Stimulated activated CD8-positive, alpha-beta memory T cell treated with anti-CD3 and anti-CD28 coated beads, Interleukin-7, amount 100 ng/mL, for 4 hours (primary cell): ENCODE results near the gene PTPRN2.
"Not testable (repeated sequence)": the region's sequence is repeated elsewhere in the genome, so short reads cannot be mapped to it uniquely, and the experiment has no call there.

Experiments used
- DNase-seq, 2 donors: peaks; one replicate each; pipeline ENCODE4 v3.0.0-alpha.2; 2020; ENCODE audit warnings: low read depth in 2 of 2

The PTPRN2 gene

DNA sequence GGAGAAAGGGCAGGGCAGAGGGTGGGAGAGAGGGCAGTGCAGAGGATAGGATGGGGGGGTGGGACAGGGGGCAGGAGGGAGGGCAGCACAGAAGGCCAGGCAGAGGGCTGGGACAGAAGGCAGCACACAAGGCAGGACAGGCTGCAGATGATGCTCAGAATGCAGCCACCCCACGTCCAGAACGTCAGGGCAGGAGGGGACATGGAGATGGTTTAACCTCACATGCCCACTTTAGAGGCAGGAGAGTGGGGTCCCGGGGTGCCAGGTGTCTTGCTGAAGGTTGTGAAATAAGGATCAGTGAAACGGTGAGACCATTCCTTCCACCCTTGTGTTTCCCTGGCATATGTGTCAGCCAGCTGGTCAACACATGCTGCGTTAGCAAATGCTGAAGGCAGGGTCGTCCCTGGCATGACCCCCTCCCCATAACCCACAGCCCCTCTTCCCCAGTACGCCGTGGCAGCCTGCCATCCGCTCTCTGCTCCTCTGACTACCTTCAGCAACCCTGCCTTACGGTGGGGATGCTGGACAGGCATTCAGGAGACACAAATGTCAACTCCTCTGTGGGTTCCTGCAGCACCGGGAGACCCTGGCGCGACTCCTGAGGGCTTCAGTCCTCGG lies 658.7 kb downstream of the PTPRN2 start:
- no peak for DNase-seq

DNA sequence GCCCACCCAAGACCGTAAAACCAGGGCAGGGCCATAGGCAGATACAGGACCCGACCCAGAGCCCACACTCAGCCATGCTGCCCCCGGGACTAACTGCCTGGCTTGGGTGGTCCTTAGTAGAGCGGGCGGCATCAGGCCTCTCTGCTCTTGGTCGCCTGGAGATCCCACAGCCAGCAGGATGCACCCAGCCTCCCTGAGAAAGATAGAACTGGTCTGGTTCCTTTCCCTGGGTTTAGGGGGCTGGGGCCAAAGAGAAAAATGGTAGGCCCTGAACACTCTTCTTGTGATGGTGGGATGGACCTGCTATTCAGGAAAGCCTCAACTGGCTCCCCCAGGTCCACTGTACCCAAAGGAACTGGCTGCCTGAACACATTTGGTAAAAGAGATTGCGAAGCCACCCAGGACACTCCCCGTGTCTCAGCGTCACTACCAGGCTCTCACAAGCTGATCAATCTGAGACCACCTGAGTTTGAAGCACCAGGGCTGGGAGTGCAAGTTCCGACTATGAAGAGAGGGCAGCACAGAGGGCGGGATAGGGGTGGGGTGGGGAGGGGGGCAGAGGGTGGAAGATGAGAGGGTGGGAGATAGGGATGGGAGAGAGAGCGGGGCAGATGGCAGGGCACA lies 659.3 kb downstream of the PTPRN2 start:
- no peak for DNase-seq

DNA sequence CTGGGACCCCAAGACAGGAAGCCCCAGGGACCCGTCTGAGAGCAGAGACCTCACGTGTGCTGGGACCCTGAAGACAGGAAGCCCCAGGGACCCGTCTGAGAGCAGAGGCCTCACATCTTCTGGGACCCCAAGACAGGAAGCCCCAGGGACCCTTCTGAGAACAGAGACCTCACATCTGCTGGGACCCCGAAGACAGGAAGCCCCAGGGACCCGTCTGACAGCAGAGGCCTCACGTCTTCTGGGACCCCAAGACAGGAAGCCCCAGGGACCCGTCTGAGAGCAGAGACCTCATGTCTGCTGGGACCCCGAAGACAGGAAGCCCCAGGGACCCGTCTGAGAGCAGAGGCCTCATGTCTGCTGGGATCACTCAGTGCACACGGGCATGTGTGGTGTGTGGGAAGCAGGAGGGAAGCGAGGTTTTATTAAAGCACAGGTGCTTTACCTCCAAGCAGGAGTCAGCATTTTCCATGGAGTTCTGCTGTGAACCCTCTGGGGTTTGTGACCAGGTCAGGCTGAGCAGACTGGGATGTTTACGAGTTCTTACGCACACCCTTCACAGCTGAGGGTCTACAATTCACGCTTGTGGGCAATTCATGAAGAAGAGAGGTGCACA lies 660.2 kb downstream of the PTPRN2 start:
- DNase-seq = no peak

DNA sequence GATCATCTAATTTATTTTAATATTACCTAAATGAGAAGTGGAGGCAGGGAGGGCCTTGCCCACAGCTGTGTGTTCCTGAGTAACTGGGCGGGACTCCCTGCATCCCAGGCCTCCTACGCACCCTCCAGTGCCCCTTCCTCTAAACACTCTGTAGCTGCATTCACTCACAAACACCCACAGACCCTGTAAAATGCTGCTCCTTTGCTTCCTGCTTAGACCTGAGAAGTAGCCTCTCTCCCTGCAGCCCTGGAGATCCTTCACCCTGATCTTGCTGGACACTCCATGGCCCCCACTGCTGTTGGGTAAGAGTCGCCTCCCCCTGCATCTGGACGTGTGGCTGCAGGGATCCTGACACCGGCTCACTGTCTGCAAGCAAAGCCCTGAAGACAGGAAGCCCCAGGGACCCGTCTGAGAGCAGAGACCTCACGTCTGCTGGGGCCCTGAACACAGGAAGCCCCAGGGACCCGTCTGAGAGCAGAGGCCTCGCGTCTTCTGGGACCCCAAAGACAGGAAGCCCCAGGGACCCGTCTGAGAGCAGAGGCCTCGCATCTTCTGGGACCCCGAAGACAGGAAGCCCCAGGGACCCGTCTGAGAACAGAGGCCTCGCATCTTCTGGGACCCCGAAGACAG lies 661.0 kb downstream of the PTPRN2 start:
- no peak for DNase-seq

DNA sequence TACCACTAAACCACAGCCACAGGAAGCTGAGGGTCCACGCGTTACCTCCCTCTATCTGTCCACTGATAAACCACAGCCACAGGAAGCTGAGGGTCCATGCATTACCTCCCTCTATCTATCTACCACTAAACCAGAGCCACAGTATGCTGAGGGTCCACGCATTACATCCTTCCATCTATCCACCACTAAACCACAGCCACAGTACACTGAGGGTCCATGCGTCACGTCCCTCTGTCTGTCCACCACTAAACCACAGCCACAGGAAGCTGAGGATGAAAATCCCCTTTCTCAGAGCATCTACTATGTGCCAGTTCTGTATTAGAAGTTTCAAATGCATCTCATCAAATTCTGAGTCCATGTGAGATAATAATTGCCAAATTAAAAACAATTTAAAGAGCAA lies 661.5 kb downstream of the PTPRN2 start:
- DNase-seq = no peak

DNA sequence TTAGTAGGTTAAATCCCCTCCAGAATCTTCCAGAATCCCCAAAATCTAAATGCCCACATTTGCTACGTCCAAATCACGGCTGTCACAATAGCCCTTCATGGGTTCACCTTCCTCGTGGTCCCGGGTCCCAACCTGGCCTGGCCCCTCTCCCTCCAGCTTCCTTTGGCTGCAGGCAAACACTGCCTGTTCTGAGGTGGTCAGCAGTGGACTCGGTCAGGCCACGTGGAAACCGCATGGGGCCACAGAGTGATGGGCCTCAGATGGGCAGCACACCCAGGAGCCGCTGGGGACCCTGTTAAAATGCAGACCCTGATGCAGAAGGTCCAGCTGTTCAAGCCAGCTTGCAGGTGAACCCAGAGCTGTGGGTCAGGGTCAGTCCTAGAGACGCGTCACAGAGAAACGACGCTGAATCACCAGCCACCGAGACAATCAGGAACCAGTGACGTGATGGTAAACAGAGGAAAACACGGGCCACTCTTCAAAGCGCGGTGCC lies 662.2 kb downstream of the PTPRN2 start:
- no peak for DNase-seq

DNA sequence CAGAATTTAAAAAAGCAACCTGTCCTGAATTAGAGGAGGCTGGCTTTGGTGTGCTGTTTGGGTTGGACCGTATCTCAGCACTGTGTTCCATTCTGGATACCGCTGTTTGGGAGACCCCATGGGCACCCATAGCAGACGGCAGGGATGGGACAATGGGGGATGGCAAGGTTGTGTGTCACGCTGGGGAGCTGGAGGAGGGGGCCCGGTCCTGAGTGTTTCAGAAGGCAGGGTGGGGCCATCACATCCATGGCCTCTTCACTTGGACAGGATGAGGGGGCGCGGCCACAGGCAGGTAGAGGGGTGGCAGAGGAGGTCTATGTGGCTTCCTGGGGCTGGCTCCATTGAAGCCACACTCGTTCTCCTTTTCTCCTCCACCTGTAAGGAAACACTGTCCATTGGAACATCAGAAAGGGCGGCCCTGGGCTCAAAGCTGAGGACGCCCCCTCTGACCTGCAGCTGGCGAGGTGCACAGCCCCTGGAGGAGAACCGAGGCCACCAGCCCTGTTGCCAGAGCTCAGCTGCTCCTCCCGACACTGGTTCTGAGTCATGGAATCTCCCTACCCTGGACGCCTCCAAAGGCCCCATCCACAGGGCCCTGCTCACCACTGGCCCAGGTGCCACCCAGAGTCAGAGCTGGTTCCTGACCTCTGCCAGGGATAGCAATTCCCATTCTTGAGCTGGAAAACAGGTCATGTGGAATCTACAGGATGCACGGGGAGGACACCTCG lies 663.6 kb downstream of the PTPRN2 start:
- DNase-seq = no peak

DNA sequence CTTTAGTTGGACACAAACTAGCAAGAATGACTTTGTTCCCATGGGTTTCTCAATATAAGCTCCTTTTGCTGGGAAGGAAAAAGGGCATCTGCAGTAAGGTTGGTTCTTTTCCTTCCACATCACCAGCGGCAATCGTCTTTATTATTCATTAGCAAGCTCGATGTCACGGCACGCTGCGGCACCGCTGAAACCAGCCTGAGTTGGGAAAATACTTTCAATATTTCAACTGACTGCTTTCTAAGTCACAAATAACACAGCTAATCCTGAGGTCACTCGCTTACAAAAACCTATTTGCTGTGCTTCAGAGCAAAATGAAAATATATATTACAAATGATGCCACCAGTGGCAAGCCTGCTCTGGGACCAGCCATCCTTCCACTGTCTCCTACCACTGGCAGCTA lies 665.0 kb downstream of the PTPRN2 start:
- DNase-seq = no peak

DNA sequence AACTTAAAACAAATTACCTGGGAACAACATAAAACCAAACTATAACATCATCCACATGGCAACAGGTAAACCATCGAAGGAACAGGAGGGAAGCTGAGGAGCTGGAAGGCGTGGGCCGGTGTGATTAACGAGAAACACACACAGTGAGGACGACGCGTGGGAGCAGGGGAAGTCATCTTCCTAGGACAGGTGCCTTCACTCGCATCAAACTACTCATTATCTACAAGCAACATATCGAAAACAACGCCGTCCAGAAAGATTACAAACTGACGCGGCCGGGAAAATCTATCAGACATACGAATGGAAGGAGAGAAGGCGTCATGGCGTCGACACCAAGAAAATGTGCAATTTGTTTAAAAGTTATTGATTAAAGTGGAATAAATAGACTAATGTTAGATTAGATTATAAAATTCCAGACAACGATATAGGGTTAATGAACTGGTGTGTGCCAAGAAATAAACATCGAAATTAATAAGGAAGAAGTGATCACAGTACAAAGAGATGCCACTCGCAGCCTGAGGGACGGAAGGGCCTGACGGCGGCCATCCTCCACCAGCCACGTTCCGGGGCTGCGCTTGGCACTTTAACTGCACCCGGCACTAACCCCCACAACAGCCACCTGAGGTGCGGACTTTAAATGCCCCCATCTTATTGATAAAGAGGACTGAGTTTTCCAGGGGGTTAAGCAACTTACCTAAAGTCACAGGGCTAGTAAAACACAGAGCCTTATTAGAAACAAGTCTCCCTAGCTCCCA lies 669.1 kb downstream of the PTPRN2 start:
- no peak for DNase-seq

DNA sequence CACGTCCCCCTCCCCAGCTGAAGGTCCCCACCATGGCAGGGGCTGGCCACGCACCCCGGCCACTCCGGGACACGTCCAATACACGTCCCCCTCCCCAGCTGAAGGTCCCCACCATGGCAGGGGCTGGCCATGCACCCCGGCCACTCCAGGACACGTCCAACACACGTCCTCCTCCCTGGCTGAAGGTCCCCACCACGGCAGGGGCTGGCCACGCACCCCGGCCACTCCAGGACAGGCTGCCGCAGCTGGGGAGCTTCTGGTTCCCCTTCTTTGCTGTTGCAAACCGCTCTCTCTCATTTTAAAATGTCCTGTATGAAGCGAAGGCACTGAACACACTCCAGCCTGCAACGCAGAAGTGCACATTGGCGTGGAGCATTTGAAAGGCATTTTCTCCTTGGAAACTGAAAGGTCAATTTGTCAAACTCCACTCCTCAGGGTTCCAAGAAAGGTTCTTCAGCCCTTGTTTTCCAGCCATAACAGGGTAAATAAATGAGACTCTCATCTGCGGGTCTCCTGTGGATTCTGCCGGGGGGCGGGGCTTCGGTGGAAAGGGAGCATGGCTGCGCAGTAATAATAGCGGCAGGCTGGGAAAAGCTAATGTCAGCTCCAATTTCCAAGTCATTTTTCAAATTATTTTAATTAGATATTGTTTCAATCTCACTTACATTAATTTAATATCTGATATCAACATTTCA lies 670.5 kb downstream of the PTPRN2 start:
- DNase-seq = no peak

DNA sequence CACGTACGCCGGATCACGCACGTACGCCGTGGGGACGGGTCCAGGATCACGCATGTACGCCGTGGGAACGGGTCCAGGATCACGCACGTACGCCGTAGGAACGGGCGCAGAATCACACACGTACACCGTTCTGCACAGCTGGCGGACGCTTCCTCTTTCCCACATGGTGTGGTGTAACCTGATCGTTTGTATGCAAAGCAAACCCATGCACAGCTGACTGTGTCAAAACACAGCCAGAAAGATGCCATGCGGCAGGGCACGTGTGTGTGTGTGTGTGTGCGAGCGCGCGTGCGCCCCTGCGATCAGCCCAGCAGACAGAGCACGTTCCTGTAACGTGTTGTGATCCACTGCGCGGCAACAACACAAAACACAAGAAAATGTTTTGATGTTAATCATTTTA lies 677.2 kb downstream of the PTPRN2 start:
- DNase-seq = no peak

DNA sequence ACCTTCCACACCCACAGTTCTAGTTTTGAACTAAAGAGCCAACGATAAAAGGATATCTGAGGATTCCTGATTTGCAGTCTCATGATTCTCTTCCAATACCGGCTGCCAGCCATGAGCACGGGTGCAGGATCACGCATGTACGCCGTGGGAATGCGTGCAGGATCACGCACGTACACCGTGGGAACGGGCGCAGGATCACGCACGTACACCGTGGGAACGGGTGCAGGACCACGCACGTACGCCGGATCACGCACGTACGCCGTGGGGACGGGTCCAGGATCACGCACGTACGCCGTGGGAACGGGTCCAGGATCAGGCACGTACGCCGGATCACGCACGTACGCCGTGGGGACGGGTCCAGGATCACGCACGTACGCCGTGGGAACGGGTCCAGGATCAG lies 677.6 kb downstream of the PTPRN2 start:
- not testable (repeated sequence) for DNase-seq

DNA sequence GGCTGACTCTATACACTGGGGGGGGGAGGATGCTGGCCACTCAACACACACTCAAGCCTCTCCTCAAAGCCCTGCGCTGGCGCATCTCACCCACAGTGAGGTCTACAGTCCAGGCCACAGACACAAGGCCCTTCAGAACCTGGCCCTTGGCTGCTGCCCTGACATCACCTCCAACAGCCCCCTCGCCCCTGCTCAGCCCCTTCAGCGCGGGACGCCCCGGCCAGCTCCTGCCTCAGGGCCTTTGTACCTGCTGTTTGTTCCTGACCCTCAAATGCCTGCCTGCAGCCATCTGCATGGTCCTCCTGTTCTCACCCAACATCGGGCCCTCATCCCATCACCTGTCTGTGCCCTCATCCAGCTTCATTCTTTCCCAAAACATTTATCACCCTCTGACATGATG lies 678.3 kb downstream of the PTPRN2 start:
- DNase-seq = no peak

DNA sequence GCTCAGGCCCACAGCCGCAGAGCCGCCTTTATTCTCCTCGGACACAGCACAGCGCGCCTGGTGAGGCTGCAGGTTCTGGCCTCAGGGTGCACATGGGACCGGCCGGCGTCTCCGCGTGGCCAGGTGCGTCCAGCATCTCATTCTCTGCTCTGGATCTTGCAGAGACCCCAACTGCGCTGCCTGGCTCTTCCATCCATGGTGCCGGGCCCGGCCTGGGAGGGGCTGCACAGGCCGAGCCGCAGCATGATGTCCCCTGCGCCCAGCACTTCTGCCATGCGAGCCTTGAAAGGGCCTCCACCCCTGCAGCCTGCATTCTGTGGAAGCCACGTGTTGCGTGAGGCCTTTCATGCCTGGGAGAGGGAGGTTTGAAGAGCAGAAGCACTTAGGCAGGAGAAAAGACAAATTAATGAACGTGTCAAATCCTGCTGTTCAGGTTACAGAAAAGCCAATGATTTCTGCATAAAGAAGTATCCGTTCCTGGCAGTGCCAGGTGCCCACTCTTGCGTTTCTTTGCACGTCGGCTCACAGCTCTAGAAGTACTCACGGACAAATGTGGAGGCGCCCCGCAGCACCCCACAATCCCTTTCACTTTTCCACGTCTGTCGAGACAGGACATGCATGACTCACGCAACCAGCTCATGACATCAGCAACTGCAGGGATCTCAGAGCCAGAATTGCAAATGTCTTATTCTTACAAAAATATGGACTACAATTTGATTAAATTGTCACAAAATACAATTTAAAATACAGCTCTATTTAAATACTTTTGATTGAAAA lies 679.4 kb downstream of the PTPRN2 start:
- DNase-seq = no peak

DNA sequence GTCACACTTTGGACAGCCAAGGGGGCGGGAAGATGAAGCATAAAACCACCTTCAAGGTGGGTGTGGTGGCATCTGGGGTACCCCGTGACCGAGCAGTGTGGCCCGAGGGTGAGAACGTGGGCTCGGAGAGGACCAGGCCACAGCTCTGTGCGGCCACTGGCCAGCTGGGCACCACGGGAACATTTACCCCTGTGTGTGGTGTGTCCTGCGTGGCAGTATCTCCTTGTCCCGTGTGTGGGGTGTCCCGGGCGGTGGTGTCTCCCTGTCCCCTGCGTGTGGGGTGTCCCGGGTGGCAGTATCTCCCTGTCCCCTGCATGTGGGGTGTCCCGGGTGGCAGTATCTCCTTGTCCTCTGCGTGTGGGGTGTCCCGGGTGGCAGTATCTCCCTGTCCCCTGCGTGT lies 680.5 kb downstream of the PTPRN2 start:
- DNase-seq = no peak

DNA sequence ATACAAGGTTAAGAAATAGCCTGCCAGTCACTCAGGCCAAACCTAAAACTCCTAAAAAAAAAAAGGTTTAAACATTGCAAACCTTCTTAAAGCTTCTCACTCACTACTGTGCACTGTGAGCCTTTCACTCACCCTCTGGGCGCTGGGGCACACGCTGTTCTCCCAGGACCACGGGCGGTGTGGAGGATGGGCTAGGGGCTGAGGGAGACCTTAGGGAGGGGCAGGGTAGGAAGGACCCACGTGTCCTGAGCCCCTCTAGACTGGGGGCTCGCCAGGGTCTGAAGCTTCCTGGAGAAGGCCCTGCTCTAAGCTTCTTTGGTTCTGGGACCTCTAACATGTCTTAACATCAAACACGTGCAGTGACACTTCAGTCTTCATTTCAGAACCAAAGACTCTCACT lies 681.0 kb downstream of the PTPRN2 start:
- no peak for DNase-seq

DNA sequence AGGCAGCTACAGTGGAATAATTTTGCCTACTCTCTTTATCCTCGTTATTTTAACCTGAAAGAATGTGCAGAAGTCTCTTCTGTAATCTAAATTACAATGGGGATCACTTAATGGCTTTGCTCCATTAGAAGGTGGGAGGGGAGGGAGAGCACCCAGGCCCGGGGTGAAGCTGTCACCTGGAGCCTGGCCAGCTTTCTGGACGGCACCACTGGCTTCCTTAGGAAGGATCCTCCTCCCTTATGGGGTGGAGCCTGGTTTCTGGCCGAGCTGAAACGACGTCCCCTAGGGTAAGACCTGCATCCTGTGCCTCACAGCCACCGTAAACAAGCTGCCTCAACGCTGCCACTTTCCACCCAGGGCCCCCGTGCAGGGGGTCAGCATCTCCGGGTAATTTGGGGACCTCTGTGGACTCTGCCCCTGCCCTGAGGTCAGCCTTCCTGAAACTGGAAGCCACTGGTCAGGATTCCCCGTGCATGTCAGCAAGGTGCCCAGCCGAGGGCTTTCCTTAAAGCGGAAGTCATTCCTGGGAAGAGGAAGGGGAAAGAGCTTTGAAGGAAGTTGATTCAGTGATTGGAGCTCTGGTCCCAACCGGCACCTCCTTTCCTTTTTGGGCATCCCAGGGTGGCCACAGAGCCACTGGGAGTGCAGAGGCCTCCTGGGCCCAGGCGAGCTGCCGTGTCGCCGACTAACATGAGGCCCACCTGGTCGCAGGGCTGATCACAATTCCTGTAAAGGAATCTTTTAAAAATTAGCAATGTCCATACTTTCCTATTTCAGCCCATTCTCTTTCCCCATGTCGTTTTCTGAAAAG lies 681.8 kb downstream of the PTPRN2 start:
- DNase-seq = no peak

DNA sequence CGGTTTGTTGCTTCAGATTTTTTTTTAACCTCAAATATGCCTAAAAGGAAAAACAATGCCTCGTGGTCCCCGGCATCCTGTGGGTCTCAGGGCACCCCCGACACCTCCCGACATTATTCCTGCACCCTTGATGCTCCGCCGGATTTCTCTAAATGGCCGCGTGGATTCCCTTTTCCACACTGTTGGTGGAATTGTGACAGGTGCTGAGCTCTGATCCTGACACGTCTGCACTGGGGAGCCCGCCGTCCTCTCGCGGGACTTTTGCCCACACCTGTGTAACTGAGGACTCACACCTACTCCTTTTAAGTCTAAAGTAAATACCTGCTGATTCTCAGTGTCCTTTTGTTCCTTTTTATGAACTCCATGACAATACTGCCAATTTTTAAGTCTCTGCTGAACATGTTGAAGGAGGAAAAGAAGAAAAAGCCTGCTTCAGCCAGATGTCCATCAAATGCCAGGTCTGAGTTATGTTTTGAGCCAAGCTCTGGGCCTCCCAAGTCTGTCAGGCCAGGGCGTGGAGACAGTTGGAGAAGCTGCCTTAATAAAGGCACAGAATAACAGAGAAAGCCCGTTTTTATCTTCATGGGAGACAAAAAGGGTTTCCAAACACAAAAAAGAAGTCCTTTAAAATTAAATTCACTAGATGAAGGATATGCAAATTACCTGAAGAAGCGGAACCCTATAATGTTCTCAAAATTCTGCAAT lies 682.6 kb downstream of the PTPRN2 start:
- no peak for DNase-seq
